HG02970 (cell line): ENCODE results near the gene MRPS24.
"Not testable (repeated sequence)": the region's sequence is repeated elsewhere in the genome, so short reads cannot be mapped to it uniquely, and the experiment has no call there.

Experiments used
- ATAC-seq: cut with Tn5 transposase; IDR thresholded peaks from one replicate; pipeline ENCODE4 v1.9.1; 2021; ENCODE audit warnings: mild to moderate bottlenecking, moderate library complexity, moderate number of reproducible peaks; ENCODE audit not compliant: unreplicated experiment, low FRiP score

Gene MRPS24

DNA sequence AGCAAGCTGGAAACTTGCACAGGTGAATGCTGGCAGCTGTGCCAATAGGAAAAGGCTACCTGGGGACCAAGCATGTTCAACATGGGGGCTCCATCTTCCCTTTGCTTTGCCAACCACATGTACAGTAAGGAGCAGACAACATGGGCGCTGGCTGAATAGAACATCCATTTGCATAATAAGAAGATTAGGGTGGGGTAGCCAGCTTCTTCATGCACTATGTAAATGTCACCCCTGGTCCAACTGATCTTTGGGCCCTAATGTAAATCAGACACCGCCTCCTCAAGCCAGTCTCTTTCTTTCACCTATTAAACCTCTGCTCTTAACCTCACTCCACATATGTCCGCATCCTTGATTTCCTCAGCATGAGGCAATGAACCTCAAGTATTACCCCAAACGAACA, 26.0 kb downstream of the MRPS24 start:
- no peak for ATAC-seq

DNA sequence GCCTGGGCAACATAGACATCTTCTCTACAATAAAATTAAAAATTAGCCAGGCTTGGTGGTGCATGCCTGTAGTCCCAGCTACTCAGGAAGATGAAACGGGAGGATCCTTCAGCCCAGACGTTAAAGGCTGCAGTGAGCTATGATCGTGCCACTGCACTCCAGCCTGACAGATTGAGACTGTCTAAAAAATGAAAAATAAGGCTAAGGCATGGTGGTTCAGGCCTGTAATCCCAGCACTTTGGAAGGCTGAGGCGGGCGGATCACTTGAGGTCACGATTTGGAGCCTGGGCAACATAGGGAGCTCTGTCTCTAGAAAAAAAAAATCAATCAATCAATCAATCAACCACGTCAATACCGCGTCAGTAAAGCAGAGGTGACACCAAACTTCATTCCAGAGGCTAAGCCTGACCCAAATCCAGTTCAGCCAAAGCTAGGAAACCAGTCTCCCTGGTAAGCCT, 31.1 kb downstream of the MRPS24 start:
- no peak for ATAC-seq

DNA sequence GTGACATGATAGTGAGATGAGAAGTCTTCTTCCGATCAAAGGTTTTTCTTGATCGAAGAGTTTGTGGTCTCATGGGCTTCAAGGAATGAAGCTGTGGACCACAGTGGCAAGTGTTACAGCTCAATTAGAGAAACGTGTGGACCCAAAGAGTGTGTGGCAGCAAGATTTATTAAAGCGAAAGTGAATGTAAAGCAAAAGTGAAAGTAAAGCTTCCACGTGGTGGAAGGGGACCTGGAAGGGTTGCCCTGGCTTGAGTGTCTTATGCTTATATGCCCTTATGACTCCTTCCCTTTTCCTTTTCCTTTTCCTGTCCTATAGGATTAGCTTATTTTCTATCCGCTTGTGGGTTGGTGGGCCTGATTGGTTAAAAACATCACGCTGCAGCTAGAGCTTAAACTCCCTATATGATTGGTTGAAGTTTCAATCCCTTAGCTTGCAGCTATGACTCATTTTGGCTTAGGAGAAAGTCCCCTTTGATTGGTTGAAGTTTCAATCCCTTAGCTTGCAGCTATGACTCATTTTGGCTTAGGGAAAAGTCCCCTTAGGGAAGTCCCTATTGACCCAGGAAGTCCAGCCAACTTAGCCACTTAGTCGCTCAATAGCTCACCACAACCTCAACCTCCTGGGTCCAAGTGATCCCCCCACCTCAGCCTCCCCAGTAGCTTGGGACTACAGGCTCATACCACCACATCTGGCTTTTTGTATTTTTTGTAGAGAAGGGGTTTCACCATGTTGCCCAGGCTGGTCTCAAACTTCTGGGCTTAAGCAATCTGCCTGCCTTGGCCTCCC, 34.7 kb downstream of the MRPS24 start:
- ATAC-seq, result no peak

DNA sequence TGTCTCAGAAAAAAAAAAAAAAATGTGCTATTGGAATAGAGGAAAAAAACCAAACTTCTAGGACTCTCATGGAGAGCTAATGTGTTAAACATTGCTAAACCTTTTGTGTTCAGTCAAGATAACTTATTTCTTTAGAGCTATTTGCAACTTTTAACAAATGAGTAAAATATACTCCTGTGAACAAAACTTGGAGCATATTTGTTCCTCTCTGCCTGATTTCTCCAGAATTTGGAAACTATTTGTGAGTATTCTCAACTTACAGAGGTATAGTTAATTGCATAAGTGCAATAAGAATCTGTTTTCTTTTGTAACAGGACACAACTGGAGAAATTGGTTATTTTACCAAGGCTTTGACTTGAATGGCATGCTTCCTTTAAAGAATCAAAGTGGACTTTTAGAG, 38.4 kb downstream of the MRPS24 start:
- not testable (repeated sequence) for ATAC-seq

DNA sequence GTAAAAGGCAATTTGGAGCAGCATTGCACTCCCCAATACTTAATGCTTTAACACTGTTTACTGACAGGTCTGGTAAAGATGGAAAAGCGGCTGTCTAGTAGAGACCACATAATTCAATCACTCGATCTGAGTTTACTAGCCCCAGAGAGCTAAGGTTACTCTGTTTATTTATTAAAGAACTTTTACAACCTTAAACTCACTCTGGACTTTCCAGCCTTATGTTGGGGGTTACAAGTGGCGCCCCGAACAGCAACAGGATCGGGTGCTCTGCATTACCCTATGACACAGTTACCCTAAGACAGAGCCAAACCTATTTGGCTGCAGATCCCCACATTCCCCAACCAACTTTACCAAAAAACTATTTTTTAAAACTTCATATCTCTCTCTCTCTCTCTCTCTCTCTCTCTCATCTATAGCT, 43.9 kb downstream of the MRPS24 start:
- ATAC-seq, result no peak

DNA sequence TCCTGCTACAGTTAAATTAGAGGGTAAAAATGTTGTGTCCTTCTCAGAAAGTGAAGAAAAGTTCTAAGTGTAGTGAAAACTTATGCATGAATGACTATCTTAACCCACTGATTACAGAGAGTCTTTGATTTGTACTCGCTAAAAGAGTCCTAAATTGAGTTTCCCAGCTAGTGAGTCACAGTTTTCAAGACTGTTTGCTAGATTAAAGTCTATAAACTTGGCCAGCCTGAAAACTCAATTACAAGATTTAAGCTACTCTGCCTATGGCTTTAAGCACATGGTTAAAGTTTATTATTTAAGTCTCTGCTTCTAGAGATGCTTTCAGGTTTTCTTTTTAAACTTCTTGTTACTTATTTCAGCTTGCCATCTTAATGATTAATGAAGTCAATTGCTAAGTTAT, 44.4 kb downstream of the MRPS24 start:
- no peak for ATAC-seq

DNA sequence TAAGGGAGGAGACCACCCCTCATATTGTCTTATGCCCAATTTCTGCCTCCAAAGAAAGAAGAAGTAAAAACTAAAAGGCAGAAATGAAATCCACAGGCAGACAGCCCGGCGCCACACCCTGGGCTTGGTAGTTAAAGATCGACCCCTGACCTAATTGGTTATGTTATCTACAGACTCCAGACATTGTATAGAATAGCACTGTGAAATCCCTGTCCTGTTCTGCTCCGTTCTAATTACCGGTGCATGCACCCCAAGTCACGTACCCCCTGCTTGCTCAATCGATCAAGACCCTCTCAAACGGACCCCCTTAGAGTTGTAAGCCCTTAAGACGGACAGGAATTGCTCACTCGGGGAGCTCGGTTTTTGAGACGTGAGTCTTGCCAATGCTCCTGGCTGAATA, 44.8 kb downstream of the MRPS24 start:
- ATAC-seq, result not testable (repeated sequence)

DNA sequence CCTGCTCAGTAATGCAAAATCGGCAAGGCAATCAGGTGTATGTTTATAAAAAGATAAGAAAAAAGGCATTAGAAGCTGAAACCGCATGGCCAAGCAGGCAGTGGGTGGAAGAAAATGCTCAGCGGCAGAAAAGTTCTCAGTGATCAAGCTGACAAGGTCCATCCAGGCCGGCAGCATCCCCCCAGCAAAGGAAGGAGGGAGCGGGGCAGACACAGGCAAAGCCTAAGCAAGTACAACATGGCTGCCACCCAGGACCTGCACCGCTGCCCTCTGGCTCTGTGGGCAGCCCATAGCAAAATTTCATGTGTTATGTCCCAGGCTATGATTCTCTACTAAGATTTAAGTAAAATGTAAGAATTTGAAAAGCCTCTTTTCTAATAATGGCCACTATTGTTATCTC, 45.4 kb downstream of the MRPS24 start:
- ATAC-seq, result no peak

DNA sequence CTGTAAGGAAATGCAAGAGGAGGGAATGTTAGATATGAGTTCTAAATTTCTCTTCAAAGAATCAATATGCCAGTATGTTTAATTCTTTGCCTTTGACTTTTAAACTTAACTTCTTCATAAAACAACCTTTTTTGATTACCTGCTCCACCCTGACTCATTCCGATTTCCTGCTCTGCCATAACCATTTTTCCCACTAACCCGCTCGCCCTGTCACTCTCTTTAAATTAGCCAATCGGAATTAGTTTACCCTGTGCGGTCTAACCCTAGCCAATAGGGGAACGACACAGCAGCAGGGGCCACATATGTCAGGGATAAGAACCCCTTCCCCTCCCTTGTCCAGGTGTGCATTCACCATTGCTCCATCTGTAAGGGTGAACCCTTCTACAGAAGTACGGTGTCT, 45.9 kb downstream of the MRPS24 start:
- not testable (repeated sequence) for ATAC-seq
